ENCODE results near the gene GRAMD2A.

The GRAMD2A gene

GRCh38 chr15:72166716-72167417 is 30.7 kb downstream of the GRAMD2A start:
- no peak for DNase-seq

- DNase-seq: no peak
Measured at GRCh38 chr15:72163719-72164118, 33.9 kb downstream of the GRAMD2A start.

GRCh38 chr15:72162569-72162968 is 35.0 kb downstream of the GRAMD2A start:
- no peak for DNase-seq

- DNase-seq: no peak
Measured at GRCh38 chr15:72161361-72162132, 36.0 kb downstream of the GRAMD2A start.

GRCh38 chr15:72160696-72161245 is 36.8 kb downstream of the GRAMD2A start:
- DNase-seq: no peak

- no peak for DNase-seq
Measured at GRCh38 chr15:72156928-72157327, 40.7 kb downstream of the GRAMD2A start.

GRCh38 chr15:72155635-72156616 is 41.7 kb downstream of the GRAMD2A start:
- peak; percentile 86 for DNase-seq

- DNase-seq: peak; percentile 68
Measured at GRCh38 chr15:72155003-72155621, 42.5 kb downstream of the GRAMD2A start.

- no peak for DNase-seq
Measured at GRCh38 chr15:72154316-72154715, 43.3 kb downstream of the GRAMD2A start.

GRCh38 chr15:72153269-72154000 is 44.2 kb downstream of the GRAMD2A start:
- DNase-seq: no peak

- no peak for DNase-seq
Measured at GRCh38 chr15:72147418-72147817, 50.2 kb downstream of the GRAMD2A start.

GRCh38 chr15:72146934-72147333 is 50.7 kb downstream of the GRAMD2A start:
- no peak for DNase-seq

GRCh38 chr15:72146221-72146620 is 51.4 kb downstream of the GRAMD2A start:
- DNase-seq: no peak

GRCh38 chr15:72141171-72142084 is 56.2 kb downstream of the GRAMD2A start:
- no peak for DNase-seq

- no peak for DNase-seq
Measured at GRCh38 chr15:72140088-72140487, 57.5 kb downstream of the GRAMD2A start.

- DNase-seq: no peak
Measured at GRCh38 chr15:72139667-72140066, 57.9 kb downstream of the GRAMD2A start.

- DNase-seq: no peak
Measured at GRCh38 chr15:72136170-72137051, 61.2 kb downstream of the GRAMD2A start.

GRCh38 chr15:72135719-72136118 is 61.9 kb downstream of the GRAMD2A start:
- no peak for DNase-seq

- DNase-seq: no peak
Measured at GRCh38 chr15:72133211-72133610, 64.4 kb downstream of the GRAMD2A start.
